Chondrocyte (in vitro differentiated cells): ENCODE results near the gene USP24. TPM values are rescaled to one million over a fixed set of nuclear protein-coding genes. Genes with fewer than 3 reads are reported as not detected.
"Not testable (repeated sequence)": the region's sequence is repeated elsewhere in the genome, so short reads cannot be mapped to it uniquely, and the experiment has no call there.

Experiments used
- DNase-seq: peaks from one replicate; pipeline ENCODE4 v3.0.0; 2021; ENCODE audit warnings: mixed read lengths, low spot score
- H3K27ac Mint-ChIP-seq: one replicate; pipeline ENCODE4 v1.8.0; 2021; ENCODE audit warnings: mild to moderate bottlenecking, moderate library complexity, mixed read lengths; ENCODE audit not compliant: unreplicated experiment
- H3K27me3 Mint-ChIP-seq: 2 replicates; pipeline ENCODE4 v1.8.0; 2021; ENCODE audit warnings: low read depth, mixed read lengths
- H3K36me3 Mint-ChIP-seq: 2 replicates; pipeline ENCODE4 v1.8.0; 2021; ENCODE audit warnings: low read depth, mixed read lengths
- H3K4me1 Mint-ChIP-seq: 2 replicates; pipeline ENCODE4 v1.8.0; 2021; ENCODE audit warnings: low read depth, mild to moderate bottlenecking, mixed read lengths
- H3K4me3 Mint-ChIP-seq: one replicate; pipeline ENCODE4 v1.8.0; 2021; ENCODE audit warnings: mild to moderate bottlenecking, moderate library complexity, mixed read lengths; ENCODE audit not compliant: unreplicated experiment
- H3K9me3 Mint-ChIP-seq: 2 replicates; pipeline ENCODE4 v1.8.0; 2021; ENCODE audit warnings: low read depth, mixed read lengths
- CTCF ChIP-seq: fragments of 200-600 bp; sonication (generic); IDR thresholded peaks from 2 replicates; pipeline ENCODE4 v1.5.0; 2021; ENCODE audit warnings: antibody characterized with exemption, mild to moderate bottlenecking, moderate library complexity
- total RNA-seq: library from RNA; stranded (reverse); gene quantifications from 3 replicates; pipeline ENCODE4 v1.2.1, GENCODE V29; 2021

The USP24 gene
- total RNA-seq, 1 donor from 2014 or later: 25.8 TPM

- DNase-seq: no peak
- Mint-ChIP-seq H3K4me3 (no peak overlapping the region), H3K36me3 (peaks cover 2% of the 10 kb centered on the region), H3K4me1 (peaks cover 37% of the 10 kb centered on the region), H3K9me3 (no peaks in the 10 kb centered on the region), H3K27ac (no peak overlapping the region), H3K27me3 (no peaks in the 10 kb centered on the region)
- no peak for TF ChIP-seq CTCF
Measured at GRCh38 chr1:55196433-55197035, 18.6 kb downstream of the USP24 start.

- H3K9me3 Mint-ChIP-seq: no peaks in the 10 kb centered on the region
- no peaks in the 10 kb centered on the region for H3K27me3 Mint-ChIP-seq
- H3K4me1 Mint-ChIP-seq: peaks cover 31% of the 10 kb centered on the region
- H3K27ac Mint-ChIP-seq: no peak overlapping the region
- no peak for TF ChIP-seq CTCF
- H3K36me3 Mint-ChIP-seq: peaks cover 2% of the 10 kb centered on the region
- H3K4me3 Mint-ChIP-seq: no peak overlapping the region
- DNase-seq: no peak
Measured at GRCh38 chr1:55195521-55196233, 19.5 kb downstream of the USP24 start.

- H3K27ac Mint-ChIP-seq: no peak overlapping the region
- no peak for TF ChIP-seq CTCF
- no peaks in the 10 kb centered on the region for H3K9me3 Mint-ChIP-seq
- DNase-seq: no peak
- no peak overlapping the region for H3K4me3 Mint-ChIP-seq
- H3K36me3 Mint-ChIP-seq: peaks cover 2% of the 10 kb centered on the region
- H3K4me1 Mint-ChIP-seq: peaks cover 28% of the 10 kb centered on the region
- no peaks in the 10 kb centered on the region for H3K27me3 Mint-ChIP-seq
Measured at GRCh38 chr1:55194851-55195250, 20.3 kb downstream of the USP24 start.

GRCh38 chr1:55192093-55192492 is 23.1 kb downstream of the USP24 start:
- Mint-ChIP-seq H3K4me3 (no peak overlapping the region), H3K4me1 (peaks cover 22% of the 10 kb centered on the region), H3K27ac (no peak overlapping the region), H3K36me3 (no peaks in the 10 kb centered on the region), H3K9me3 (no peaks in the 10 kb centered on the region), H3K27me3 (no peaks in the 10 kb centered on the region)
- DNase-seq: no peak
- TF ChIP-seq CTCF: no peak

- not testable (repeated sequence) for H3K27me3 Mint-ChIP-seq, H3K36me3 Mint-ChIP-seq, H3K27ac Mint-ChIP-seq, DNase-seq, H3K9me3 Mint-ChIP-seq, H3K4me3 Mint-ChIP-seq
- H3K4me1 Mint-ChIP-seq: peaks cover 15% of the 10 kb centered on the region
Measured at GRCh38 chr1:55191219-55191952, 23.8 kb downstream of the USP24 start.
